GM10266 (cell line): ENCODE results near the gene CIT.

Source experiments
- DNase-seq: peaks from one replicate; pipeline ENCODE4 v3.0.0; 2012; ENCODE audit errors: extremely low spot score
- TF ChIP-seq, protein P1 (sequence below): IDR thresholded peaks from 2 replicates; pipeline ENCODE4 v1.5.1; 2012; ENCODE audit warnings: mild to moderate bottlenecking, low read depth; ENCODE audit not compliant: control insufficient read depth, insufficient read depth; ENCODE audit errors: missing control alignments

CIT gene

GRCh38 chr12:119686776-119687175 lies 190.3 kb downstream of the CIT start:
- no peak for DNase-seq
- TF ChIP-seq, protein P1, sequence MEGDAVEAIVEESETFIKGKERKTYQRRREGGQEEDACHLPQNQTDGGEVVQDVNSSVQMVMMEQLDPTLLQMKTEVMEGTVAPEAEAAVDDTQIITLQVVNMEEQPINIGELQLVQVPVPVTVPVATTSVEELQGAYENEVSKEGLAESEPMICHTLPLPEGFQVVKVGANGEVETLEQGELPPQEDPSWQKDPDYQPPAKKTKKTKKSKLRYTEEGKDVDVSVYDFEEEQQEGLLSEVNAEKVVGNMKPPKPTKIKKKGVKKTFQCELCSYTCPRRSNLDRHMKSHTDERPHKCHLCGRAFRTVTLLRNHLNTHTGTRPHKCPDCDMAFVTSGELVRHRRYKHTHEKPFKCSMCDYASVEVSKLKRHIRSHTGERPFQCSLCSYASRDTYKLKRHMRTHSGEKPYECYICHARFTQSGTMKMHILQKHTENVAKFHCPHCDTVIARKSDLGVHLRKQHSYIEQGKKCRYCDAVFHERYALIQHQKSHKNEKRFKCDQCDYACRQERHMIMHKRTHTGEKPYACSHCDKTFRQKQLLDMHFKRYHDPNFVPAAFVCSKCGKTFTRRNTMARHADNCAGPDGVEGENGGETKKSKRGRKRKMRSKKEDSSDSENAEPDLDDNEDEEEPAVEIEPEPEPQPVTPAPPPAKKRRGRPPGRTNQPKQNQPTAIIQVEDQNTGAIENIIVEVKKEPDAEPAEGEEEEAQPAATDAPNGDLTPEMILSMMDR, result no peak

DNA sequence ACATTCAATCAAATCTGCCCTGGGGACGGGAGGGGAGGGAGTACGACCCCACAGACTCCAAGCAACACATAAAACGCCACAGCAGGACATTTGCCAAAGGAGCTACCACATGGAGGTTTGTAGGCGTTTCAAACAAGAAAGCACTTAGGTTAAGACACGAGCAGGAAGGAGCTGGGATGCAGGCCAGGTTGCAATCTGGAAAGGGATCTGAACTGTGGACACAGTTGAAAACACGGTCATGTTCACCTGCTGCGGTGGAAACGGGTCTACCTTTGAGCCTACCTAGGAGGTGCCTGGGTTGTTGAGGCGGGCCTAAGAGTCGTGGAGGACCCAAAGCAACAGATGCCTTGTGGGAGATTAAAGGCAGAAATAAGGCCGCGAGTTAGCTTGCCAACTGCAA lies 190.8 kb downstream of the CIT start:
- TF ChIP-seq, protein P1, result no peak
- DNase-seq, result no peak

- TF ChIP-seq, protein P1, result no peak
- no peak for DNase-seq
These were observed 191.7 kb downstream of the CIT start for GRCh38 chr12:119685375-119685774.

DNA sequence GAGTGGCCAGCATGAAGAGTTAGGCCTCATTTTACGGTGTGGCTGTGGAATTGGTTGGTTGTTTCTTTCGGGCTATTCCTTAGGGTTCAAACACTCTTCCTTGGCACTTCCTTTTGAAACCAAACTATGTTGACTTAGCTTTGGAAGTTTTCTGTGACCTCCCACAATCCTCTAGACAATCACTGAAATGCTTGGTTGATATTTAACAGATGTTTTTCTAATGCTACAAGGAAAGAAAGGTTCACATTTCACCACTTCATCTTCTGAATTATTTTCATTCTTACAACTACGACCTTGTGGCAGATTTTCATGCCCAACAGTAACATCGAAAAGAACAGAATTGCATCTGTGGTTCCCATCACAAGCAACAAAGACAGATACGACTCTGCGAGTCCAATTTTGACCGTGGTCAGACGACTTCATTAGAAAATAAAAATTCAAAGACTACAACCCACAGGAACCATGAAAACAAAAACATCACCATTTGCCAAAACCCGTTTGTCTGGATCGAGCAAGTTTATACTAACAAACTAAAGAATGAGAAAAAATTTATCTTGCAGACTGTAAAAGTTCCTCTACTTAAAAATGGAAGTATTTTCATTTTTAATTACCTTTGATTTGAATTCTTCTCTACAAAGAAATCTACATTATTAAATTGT lies 192.3 kb downstream of the CIT start:
- TF ChIP-seq, protein P1, result no peak
- no peak for DNase-seq

DNA sequence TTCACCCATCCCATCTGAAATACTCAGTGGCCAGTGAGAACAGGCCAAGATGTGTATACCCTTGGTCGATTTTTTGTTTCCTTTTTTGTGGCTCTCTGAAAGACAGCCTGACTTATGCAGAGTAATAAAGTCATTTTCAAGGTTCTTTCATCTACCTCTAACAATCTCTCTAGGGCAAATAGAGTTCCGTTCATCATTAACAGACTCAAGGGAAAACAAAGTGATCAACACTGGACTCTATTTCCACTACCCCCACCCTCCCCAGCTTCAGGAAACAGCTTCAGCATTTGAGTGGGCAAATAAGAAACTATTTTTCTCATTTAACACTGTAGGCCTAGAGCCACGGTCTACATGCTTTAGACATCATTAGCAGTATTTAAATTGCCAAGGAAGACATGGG lies 193.3 kb downstream of the CIT start:
- DNase-seq, result no peak
- TF ChIP-seq, protein P1, result no peak

- TF ChIP-seq, protein P1, result no peak
- DNase-seq, result no peak
These were observed 193.7 kb downstream of the CIT start for GRCh38 chr12:119683413-119683812.

DNA sequence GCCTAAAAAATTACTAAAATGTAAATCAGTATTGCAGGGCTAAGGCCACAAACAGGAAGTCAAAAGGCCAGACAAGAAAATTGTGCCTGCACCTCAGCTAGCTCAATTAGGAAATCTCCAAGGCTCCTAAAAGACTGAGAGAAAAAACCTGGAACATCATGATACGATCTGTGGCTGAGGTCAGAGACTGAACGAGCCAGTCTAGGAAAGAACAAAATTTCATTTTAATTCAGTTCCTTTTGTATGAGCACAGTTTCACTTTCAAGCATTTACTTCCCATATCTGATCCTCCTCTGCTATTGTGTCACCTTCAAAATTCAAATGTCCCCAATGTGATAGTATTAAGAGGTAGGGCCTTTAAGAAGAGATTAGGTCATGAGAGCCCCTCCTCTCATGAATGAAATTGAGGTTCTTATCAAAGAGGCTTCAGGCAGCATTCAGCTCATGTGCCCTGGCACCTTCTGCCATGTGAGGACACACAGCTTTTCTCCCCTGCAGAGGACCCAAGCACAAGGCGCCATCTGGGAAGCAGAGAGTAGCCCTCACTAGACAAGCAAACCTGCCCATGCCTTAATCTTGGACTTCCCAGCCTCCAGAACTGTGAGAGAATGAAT lies 194.4 kb downstream of the CIT start:
- TF ChIP-seq, protein P1, result no peak
- no peak for DNase-seq
